Anterior cingulate cortex (tissue), 58 donors: ENCODE measurements around the gene OOSP1.
"Not testable (repeated sequence)": the region's sequence is repeated elsewhere in the genome, so short reads cannot be mapped to it uniquely, and the experiment has no call there.

ENCODE experiments used
- DNase-seq, 58 donors: peaks; one replicate each; lab custom pipeline; 2025; lab: John Stamatoyannopoulos, UW

Gene OOSP1

DNA sequence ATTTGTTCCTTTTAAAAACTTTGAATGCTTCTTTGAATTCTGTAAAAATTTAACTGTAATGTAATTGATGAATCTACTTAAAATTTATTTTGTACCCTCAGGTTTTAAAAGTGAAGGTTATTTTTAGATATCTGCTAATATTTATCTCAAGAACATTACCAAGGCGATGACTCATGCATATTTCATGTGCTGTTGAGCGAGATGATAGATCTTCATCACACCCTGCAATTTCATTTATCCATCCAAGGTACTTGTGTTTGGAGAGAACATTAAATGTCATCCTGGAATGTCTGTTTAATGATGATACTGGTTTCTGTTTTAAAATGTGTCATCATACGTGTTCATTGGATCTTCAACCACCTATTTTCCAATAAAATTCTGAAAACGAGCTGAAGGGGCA, 18.9 kb downstream of the OOSP1 start:
- DNase-seq: no peak

GRCh38 chr11:59960502-59961381, 22.5 kb downstream of the OOSP1 start:
- no peak for DNase-seq

DNA sequence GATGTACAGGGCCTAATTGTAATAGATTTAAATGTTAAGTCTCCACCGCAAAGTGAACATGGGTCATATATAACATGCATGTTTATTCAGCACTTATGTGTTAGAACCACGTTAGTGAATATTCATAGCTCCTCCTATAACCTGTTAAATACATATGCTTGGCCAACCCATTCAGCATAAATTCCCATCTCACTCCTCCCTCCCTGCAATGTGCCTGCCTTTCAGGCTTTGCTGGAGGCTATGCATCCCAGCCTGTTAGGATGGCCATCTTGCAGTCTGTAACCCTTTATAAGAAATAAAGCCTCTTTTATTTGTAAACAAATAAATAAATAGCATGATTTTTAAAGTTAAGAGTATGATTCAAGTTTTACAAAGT, 23.9 kb downstream of the OOSP1 start:
- DNase-seq: no peak

DNA sequence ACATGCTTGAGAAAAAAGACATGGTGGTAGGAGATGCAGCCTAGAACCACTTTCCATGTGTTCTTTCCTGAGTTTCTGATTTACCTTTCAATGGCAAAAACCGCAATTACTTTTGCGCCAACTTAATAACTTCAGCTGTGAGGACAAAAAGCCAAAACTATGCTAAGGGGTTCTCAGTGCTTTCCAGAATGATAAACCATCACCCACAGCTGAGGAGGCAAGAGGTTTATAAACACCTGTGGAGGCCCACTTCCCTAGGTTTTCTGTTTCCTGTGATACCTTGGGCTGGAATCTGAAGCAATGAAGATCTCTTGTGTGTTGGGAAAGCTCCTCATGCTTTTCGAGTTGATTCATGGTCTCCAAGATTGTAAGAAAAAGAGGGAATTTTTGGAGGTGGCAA, 25.5 kb downstream of the OOSP1 start, which contains the start of gene OOSP4A:
Gene OOSP4A (plus strand): TSS at position 301 of the 400 bp plus-strand sequence. CDS start 0 bp downstream, at position 301.
- DNase-seq: no peak

DNA sequence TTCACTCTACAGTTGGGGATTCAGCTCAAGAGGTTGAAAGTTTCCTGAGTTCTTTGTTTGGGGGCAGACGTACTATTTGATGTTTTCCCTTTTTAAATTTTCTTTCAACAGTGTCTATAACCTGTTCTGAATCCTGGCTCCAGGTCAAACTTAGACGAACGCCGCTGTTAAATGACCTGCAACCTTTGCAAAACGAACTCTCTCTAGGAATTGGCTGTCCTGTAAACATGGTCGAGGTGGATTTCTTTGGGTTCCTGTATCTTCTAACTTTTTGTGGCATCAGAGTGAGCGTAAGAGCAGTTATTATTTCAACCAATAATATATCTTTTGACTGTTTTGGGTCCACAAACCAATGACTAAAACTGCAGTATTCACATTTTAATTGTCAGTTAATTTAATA, 27.2 kb downstream of the OOSP1 start:
- no peak for DNase-seq

DNA sequence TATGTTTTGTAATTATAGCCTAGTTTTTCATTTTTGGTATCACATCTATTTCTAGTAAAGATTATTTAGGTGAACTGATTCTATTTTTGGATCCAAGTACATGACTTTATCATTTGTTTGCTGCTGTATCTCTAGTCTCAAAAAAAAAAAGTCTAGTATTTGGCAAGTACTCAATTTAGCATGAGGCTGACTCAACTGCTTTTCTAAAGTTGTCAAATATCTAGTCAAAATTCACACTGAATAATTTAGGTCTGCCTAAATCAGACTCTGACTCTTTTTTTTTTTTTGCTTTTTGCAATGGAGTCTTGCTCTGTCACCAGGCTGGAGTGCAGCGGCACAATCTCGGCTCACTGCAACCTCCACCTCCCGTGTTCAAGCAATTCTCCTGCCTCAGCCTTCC, 28.0 kb downstream of the OOSP1 start:
- DNase-seq: no peak

GRCh38 chr11:59967677-59968394, 29.6 kb downstream of the OOSP1 start:
- no peak for DNase-seq

DNA sequence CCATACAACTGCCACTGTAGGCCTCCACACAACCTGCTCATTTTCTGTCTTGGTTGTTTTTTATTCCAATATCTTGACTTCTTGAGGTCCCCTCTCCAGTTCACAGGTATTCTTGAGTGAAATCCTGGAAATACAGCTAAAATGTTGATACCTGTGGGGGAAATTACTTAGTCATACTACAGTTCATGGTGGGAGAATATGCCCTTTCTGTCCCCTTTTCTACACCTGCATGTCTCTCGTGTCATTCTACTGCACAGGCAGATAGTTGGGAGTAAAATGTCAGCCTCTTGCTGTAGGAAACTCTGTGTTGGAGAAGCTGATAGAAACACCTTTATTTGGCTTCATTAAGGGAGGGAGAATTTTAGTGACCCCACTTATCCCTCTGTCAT, 30.2 kb downstream of the OOSP1 start:
- DNase-seq: no peak

- DNase-seq: no peak
Observed at GRCh38 chr11:59973097-59973496, 34.9 kb downstream of the OOSP1 start.

DNA sequence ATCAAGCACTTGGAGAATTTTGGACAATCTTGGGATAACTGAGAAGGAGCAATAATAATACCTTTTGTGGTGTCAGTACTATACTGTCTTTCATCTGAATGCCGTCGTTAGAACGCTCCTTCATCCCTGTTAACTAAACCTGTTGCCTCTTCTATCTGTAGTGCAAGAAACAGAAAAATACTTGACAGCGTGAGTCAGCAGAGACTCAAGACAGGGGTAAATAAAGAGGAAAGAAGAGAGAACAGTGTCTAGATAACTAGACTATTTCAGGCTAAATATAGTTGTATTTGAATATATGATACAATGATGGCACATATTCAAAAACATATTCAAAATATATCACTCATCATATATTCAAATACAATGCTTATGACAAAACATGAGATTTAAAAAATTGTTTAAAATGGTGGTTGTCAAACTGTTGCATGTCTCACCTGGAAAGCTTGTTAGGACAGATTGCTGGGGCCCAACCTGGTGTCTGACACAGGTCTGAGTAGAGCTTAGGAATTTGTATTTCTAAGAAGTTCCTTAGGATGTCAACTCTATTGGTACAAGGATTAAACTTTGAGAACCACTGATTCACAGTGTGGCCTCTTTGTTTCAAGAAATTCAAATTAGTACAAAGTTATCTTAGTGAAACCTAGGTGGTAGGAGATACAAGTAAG, 43.0 kb downstream of the OOSP1 start:
- no peak for DNase-seq

DNA sequence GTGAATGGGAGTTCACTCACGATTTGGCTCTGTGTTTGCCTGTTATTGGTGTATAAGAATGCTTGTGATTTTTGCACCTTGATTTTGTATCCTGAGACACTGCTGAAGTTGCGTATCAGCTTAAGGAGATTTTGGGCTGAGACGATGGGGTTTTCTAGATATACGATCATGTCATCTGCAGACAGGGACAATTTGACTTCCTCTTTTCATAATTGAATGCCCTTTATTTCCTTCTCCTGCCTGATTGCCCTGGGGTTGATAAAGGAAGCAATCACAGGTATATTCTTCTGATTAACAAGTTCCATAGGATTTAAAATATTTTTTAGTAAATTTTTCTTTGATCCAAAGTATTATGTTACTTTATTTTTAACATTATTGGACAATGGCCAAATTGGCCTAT, 43.8 kb downstream of the OOSP1 start:
- DNase-seq: not testable (repeated sequence)

DNA sequence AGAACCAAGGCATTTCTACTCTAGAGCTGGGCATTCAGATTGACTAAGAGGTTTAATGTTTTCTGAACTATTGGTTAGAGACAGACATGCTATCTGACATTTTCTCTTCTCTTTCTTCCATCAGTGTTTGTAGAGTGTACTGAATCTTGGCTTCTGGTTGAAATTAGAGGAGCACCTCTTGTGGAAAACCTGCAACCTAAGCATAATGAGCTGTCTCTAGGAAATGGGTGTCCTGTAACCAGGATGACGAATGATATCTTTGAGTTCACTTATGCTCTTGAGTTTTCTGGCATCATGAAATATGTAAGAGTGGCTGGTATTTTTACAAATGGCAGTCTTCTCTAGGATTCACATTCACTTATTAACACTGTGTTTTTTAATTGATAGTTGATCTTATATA, 45.0 kb downstream of the OOSP1 start:
- no peak for DNase-seq

DNA sequence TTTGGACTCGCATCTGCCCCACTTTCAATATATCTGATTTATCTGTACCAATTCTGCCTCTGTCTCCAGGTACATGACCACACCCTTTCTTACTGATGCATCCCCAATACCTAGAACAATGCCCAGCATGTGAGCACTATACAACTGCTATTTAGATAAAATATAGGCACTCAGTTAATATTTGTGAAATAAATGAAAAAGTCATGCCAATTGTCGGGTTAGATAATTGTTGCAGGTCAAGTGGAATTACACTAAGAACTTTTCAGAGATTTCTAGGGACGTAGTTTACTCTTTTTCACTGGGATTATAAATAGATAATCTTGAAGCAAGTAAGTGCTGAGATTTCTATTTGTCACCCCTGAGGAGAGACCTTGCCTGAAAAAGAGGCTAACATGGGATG, 46.1 kb downstream of the OOSP1 start:
- no peak for DNase-seq

- DNase-seq: no peak
Observed at GRCh38 chr11:59990421-59990820, 52.2 kb downstream of the OOSP1 start.

DNA sequence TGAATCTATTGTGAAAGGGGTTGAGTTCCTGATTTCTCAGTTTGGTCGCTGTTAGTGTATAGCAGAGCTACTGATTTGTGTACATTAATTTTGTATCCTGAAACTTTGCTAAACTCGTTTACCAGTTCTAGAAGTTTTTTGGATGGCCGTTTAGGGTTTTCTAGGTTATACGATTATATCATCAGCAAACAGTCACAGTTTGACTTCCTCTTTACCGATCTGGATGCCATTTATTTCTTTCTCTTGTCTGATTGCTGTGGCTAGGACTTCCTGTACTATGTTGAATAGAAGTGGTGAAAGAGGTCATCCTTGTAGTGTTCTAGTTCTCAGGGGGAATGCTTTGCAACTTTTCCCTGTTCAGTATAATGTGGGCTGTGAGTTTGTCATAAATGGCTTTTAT, 54.2 kb downstream of the OOSP1 start:
- no peak for DNase-seq

DNA sequence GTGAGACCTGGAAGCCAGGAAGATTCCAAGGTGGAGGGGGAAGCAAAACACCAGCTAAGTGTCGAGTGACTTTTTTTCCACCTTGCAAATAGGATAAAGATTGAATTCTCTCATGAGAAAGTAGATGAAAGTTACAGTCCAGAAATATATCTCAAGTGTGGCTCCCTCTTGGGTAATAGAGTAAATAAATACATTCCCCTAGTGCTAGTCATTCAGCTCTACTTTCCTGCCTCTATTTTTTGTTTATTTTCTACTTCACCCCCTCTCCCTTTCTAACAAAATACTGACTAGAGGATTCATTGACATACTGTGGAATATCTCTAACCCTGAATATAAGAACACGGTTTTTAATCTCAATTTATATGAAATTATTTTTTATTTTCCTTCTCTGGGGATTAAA, 59.6 kb downstream of the OOSP1 start:
- no peak for DNase-seq

GRCh38 chr11:59999691-60000090, 61.5 kb downstream of the OOSP1 start:
- no peak for DNase-seq

GRCh38 chr11:60003729-60004128, 65.5 kb downstream of the OOSP1 start:
- DNase-seq: no peak

GRCh38 chr11:60005360-60005759, 67.1 kb downstream of the OOSP1 start:
- no peak for DNase-seq
